Astrocyte of the spinal cord (primary cell): ENCODE measurements around the gene GDI2.

Source experiments
- DNase-seq: peaks from one replicate; pipeline ENCODE4 v3.0.0; 2011; ENCODE audit warnings: low read depth, low spot score
- H3K4me3 ChIP-seq: 2 replicates; pipeline ENCODE4 v1.5.1; 2011; ENCODE audit warnings: low read depth, mild to moderate bottlenecking, low read length, moderate library complexity
- in situ Hi-C: cut with HindIII; loops from 2 replicates; pipeline ENCODE4 v1.10.0; 2017; ENCODE audit warnings: low sequenced_read_pairs
- TF ChIP-seq, protein P1 (sequence below): IDR thresholded peaks from 2 replicates; pipeline ENCODE4 v1.5.1; 2012; ENCODE audit warnings: low read depth, mild to moderate bottlenecking, low read length, inconsistent platforms

GDI2 gene

DNA sequence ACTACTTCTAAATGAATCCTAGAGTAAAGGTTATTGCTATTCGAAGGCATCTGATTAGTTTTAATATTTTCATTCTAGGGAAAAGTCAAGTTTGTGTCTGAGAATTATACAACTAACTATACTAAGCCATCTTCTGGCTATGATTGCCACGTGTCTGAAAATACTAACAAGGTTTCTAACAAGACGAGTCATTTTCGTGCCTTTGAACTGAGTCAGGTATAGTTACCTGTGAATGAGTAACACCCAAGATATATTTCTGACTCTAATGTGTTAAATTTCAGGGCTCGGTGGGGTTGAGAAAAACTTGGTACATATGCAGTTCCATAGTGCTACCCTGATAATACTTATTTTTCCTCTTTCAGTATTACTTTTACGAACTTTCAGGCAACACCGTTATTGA, 93.1 kb downstream of the GDI2 start:
- TF ChIP-seq, protein P1, sequence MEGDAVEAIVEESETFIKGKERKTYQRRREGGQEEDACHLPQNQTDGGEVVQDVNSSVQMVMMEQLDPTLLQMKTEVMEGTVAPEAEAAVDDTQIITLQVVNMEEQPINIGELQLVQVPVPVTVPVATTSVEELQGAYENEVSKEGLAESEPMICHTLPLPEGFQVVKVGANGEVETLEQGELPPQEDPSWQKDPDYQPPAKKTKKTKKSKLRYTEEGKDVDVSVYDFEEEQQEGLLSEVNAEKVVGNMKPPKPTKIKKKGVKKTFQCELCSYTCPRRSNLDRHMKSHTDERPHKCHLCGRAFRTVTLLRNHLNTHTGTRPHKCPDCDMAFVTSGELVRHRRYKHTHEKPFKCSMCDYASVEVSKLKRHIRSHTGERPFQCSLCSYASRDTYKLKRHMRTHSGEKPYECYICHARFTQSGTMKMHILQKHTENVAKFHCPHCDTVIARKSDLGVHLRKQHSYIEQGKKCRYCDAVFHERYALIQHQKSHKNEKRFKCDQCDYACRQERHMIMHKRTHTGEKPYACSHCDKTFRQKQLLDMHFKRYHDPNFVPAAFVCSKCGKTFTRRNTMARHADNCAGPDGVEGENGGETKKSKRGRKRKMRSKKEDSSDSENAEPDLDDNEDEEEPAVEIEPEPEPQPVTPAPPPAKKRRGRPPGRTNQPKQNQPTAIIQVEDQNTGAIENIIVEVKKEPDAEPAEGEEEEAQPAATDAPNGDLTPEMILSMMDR: no peak
- no peak for DNase-seq
- H3K4me3 ChIP-seq: no peak overlapping the region
- in situ Hi-C loops: no loop called here

DNA sequence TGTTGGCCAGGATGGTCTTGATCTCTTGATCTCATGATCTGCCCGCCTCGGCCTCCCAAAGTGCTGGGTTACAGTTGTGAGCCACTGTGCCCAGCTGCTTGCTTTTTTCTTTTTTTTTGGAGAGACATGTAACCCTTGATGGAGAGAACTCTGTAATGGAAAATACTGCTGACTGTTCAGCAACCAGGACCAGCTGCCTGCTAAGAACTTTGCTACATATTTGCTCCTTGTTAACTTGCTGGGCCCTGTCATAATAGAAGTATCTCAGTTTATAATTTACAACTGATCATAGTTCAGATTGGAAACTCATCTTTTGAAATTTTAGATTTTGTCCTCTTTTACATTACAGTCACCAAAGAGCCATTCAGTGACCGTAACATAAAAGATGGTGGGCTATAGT, 93.7 kb downstream of the GDI2 start:
- no peak overlapping the region for H3K4me3 ChIP-seq
- no peak for DNase-seq
- TF ChIP-seq, protein P1: no peak
- in situ Hi-C loops: no loop called here
